ENCODE measurements around the gene MOB1B.

GRCh38 chr4:70992391-70992881, 90.3 kb downstream of the MOB1B start:
- no peak for TF ChIP-seq POLR2A (IDR thresholded peaks at IDR 0.05; ENCODE audit: low read depth, low read length)
- TF ChIP-seq TAF1 (IDR thresholded peaks at IDR 0.05; ENCODE audit: low read depth, low read length): no peak
- no peak for TF ChIP-seq PAX5 (IDR thresholded peaks at IDR 0.05; ENCODE audit: insufficient read depth, low read length, severe bottlenecking)

Measured in GM12891 (cell line).